ENCODE measurements around the gene RANBP3. TPM values are rescaled to one million over a fixed set of nuclear protein-coding genes. Genes with fewer than 3 reads are reported as not detected.

The RANBP3 gene
- total RNA-seq, 1 donor from 2014 or later, result 76.1 TPM

DNA sequence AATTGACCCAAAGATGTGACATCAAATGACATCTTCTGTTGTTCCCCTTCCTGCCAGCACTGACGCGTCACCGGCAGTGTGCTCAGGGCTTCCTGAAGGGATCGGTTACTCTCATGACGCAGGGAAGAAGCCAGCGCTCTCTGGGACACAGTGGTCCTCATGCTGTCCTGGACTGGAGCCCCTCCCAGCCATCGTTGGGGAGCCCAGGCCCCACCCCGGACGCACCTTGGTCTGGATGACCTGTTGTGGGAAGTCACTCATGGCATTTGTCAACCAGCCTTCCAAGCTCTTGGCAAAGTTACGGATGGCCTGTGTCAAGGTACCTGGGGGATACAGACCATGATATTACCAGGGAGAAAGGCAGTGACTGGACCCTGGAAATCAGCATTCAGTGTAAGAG, 26.0 kb upstream of the RANBP3 start:
- H3K36me3 ChIP-seq (ENCODE audit: control insufficient read depth, insufficient read depth, low read length), result no peaks in the 10 kb centered on the region
- DNase-seq (ENCODE audit: low read depth), result no peak
- no peaks in the 10 kb centered on the region for H3K27me3 ChIP-seq (ENCODE audit: control insufficient read depth, insufficient read depth, low read length)
- H3K4me3 ChIP-seq (ENCODE audit: low read depth, low read length), result no peak overlapping the region
- TF ChIP-seq, protein P1, sequence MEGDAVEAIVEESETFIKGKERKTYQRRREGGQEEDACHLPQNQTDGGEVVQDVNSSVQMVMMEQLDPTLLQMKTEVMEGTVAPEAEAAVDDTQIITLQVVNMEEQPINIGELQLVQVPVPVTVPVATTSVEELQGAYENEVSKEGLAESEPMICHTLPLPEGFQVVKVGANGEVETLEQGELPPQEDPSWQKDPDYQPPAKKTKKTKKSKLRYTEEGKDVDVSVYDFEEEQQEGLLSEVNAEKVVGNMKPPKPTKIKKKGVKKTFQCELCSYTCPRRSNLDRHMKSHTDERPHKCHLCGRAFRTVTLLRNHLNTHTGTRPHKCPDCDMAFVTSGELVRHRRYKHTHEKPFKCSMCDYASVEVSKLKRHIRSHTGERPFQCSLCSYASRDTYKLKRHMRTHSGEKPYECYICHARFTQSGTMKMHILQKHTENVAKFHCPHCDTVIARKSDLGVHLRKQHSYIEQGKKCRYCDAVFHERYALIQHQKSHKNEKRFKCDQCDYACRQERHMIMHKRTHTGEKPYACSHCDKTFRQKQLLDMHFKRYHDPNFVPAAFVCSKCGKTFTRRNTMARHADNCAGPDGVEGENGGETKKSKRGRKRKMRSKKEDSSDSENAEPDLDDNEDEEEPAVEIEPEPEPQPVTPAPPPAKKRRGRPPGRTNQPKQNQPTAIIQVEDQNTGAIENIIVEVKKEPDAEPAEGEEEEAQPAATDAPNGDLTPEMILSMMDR (IDR thresholded peaks at IDR 0.05; ENCODE audit: insufficient read depth, low read length, poor library complexity, severe bottlenecking), result no peak

DNA sequence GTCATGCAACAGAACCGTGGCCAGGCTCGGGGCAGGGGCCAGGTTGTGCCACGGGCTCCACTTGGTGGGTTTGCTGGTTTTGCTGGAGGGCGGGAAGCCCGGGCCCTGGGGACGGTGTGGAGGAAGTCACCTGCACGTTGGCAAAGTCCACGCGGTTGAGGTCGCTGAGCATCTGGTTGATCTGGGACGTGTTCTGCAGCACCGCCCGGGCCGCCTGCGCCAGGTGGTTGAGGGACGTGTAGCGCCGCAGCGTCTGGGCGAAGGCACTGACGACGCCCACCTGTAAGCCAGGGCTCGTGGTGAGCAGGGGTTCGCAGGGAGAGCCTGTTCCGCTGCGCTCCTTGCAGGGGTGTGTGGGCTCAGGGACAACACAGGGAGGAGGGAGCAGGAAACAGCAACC, 24.7 kb upstream of the RANBP3 start:
- TF ChIP-seq, protein P1 (IDR thresholded peaks at IDR 0.05; ENCODE audit: insufficient read depth, low read length, poor library complexity, severe bottlenecking), result no peak
- Histone ChIP-seq H3K36me3 (ENCODE audit: control insufficient read depth, insufficient read depth, low read length) (no peaks in the 10 kb centered on the region), H3K4me3 (ENCODE audit: low read depth, low read length) (no peak overlapping the region), H3K27me3 (ENCODE audit: control insufficient read depth, insufficient read depth, low read length) (no peaks in the 10 kb centered on the region)
- DNase-seq (ENCODE audit: low read depth), result no peak

DNA sequence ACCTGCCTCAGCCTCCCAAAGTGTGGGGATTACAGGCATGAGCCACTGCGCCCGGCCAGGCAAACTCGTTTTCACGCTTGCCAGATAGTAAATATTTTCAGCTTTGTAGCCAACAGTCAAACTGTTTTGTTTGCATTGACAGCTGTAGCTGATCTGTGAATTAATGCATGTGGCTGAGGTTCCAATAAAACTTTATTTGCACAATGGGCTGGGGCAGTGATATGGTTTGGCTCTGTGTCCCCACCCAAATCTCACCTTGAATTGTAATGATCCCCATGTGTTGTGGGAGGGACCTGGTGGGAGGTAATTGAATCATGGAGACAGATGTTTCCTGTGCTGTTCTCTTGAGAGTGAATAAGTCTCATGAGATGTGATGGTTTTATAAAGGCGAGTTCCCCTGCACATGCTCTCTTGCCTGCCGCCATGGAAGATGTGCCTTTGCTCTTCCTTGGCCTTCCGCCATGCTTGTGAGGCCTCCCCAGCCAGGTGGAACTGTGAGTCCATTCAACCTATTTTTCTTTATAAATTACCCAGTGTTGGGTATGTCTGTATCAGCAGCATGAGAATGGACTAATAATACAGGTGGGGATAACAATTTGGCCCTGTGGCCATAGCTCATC, 22.4 kb upstream of the RANBP3 start:
- DNase-seq (ENCODE audit: low read depth), result no peak
- Histone ChIP-seq H3K27me3 (ENCODE audit: control insufficient read depth, insufficient read depth, low read length) (no peaks in the 10 kb centered on the region), H3K4me3 (ENCODE audit: low read depth, low read length) (no peak overlapping the region), H3K36me3 (ENCODE audit: control insufficient read depth, insufficient read depth, low read length) (no peaks in the 10 kb centered on the region)
- TF ChIP-seq, protein P1 (IDR thresholded peaks at IDR 0.05; ENCODE audit: insufficient read depth, low read length, poor library complexity, severe bottlenecking), result no peak

- H3K4me3 ChIP-seq (ENCODE audit: low read depth, low read length), result no peak overlapping the region
- no peaks in the 10 kb centered on the region for H3K36me3 ChIP-seq (ENCODE audit: control insufficient read depth, insufficient read depth, low read length)
- DNase-seq (ENCODE audit: low read depth), result no peak
- TF ChIP-seq, protein P1 (IDR thresholded peaks at IDR 0.05; ENCODE audit: insufficient read depth, low read length, poor library complexity, severe bottlenecking), result no peak
- no peaks in the 10 kb centered on the region for H3K27me3 ChIP-seq (ENCODE audit: control insufficient read depth, insufficient read depth, low read length)
Measured at GRCh38 chr19:5999693-6000092, 21.8 kb upstream of the RANBP3 start.

- no peak overlapping the region for H3K4me3 ChIP-seq (ENCODE audit: low read depth, low read length)
- TF ChIP-seq, protein P1 (IDR thresholded peaks at IDR 0.05; ENCODE audit: insufficient read depth, low read length, poor library complexity, severe bottlenecking), result peak; percentile 20
- H3K36me3 ChIP-seq (ENCODE audit: control insufficient read depth, insufficient read depth, low read length), result no peaks in the 10 kb centered on the region
- no peak for DNase-seq (ENCODE audit: low read depth)
- H3K27me3 ChIP-seq (ENCODE audit: control insufficient read depth, insufficient read depth, low read length), result no peaks in the 10 kb centered on the region
Measured at GRCh38 chr19:5997371-5997770, 19.4 kb upstream of the RANBP3 start.
